ENCODE results near the gene TBPL1. TPM values are rescaled to one million over a fixed set of nuclear protein-coding genes. Genes with fewer than 3 reads are reported as not detected.
"Not testable (repeated sequence)": the region's sequence is repeated elsewhere in the genome, so short reads cannot be mapped to it uniquely, and the experiment has no call there.

The TBPL1 gene
- polyA plus RNA-seq, 2 of the 4 experiments (the other 2 are of a cell fraction), result 22.4 to 41.1 TPM

DNA sequence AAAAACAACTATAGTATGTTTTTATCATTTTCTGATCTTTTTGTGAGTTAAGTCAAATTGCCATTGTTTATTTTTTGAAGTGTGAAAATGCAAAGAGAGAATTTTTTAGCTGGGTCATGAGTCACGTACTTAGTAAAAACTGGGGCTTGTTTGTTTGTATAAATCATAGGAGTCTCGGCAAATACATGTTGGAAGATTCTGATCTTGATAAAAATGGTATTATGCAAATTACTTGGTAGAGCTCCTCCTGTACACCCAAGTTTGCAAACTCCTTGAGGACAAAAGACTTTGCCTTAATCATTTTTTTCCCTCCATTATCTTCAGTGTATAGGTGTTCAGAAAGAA is 25.8 kb downstream of the TBPL1 start:
- peaks cover 30% of the 10 kb centered on the region for H3K4me1 ChIP-seq
- no peaks in the 10 kb centered on the region for H3K9me3 ChIP-seq
- no peak for DNase-seq (ENCODE audit: low read depth in 1 of 2, low spot score in 1 of 2)
- TF ChIP-seq ZFP36 (IDR thresholded peaks at IDR 0.05; ENCODE audit: borderline replicate concordance, partially characterized antibody) (no peak), JUN (IDR thresholded peaks at IDR 0.05) (no peak), NPAS2 (CRISPR knock-in tag; IDR thresholded peaks at IDR 0.05; ENCODE audit: borderline replicate concordance) (no peak), ZSCAN20 (CRISPR knock-in tag; IDR thresholded peaks at IDR 0.05) (no peak), NR3C1 (IDR thresholded peaks at IDR 0.05) (no peak), TP53 (CRISPR knock-in tag; IDR thresholded peaks at IDR 0.05) (no peak), HDAC2 (IDR thresholded peaks at IDR 0.05) (no peak), ESRRA (IDR thresholded peaks at IDR 0.05; ENCODE audit: borderline replicate concordance, low read length) (no peak), RFX5 (IDR thresholded peaks at IDR 0.05) (no peak), HEYL (CRISPR knock-in tag; IDR thresholded peaks at IDR 0.05) (no peak), ZNF302 (CRISPR knock-in tag; IDR thresholded peaks at IDR 0.05) (no peak), HOXB13 (CRISPR knock-in tag; IDR thresholded peaks at IDR 0.05; ENCODE audit: low read depth) (no peak), SMC3 (IDR thresholded peaks at IDR 0.05) (no peak)
- TF ChIP-seq, protein P1, sequence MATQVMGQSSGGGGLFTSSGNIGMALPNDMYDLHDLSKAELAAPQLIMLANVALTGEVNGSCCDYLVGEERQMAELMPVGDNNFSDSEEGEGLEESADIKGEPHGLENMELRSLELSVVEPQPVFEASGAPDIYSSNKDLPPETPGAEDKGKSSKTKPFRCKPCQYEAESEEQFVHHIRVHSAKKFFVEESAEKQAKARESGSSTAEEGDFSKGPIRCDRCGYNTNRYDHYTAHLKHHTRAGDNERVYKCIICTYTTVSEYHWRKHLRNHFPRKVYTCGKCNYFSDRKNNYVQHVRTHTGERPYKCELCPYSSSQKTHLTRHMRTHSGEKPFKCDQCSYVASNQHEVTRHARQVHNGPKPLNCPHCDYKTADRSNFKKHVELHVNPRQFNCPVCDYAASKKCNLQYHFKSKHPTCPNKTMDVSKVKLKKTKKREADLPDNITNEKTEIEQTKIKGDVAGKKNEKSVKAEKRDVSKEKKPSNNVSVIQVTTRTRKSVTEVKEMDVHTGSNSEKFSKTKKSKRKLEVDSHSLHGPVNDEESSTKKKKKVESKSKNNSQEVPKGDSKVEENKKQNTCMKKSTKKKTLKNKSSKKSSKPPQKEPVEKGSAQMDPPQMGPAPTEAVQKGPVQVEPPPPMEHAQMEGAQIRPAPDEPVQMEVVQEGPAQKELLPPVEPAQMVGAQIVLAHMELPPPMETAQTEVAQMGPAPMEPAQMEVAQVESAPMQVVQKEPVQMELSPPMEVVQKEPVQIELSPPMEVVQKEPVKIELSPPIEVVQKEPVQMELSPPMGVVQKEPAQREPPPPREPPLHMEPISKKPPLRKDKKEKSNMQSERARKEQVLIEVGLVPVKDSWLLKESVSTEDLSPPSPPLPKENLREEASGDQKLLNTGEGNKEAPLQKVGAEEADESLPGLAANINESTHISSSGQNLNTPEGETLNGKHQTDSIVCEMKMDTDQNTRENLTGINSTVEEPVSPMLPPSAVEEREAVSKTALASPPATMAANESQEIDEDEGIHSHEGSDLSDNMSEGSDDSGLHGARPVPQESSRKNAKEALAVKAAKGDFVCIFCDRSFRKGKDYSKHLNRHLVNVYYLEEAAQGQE (IDR thresholded peaks at IDR 0.05), result no peak
- no peak overlapping the region for H3K4me3 ChIP-seq
- FAIRE-seq, result no peak
- ChIA-PET POLR2A (no interaction called here), CTCF (interaction anchor here (1.0 to 10.4 kb wide), 3 partner anchors 12 to 84 kb away, joined by 3 to 128 read pairs (median 3); no protein-coding TSS in a partner anchor)
- peak overlapping the region; percentile 28; the same call in 2 of the 3 replicates for H3K4me2 ChIP-seq
- ATAC-seq, result no peak
- WGBS (ENCODE audit: missing lambda C conversion rate), result 23% methylated on average over 2 of the region's 2 CpGs
- H3K27ac ChIP-seq, result no peak overlapping the region

DNA sequence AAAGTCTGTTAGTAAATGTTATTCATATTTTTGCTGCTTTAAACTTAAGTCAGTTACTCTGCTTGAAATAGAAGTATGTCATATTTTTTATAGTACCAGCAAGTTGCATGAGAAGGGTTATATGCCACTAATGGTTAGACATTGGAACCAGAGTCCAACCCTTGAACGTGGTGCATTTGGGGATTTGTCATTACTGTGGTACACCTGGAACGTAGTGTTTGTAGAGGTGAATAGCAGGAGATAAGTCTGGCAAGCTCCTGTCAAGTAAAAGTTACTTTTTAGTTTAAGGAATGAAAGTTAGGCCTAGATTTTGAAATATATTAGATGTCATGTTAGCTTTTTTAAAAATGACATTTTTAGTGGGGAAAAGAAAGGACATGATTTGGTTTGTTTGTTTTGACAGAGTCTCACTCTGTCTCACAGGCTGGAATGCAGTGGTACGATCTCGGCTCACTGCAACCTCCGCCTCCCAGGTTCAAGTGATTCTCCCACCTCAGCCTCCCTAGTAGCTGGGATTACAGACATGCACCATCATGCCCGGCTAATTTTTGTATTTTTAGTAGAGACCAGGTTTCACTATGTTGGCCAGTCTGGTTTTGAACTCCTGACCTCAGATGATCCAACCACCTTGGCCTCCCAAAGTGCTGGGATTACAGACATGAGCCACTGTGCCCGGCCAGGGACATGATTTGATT is 26.4 kb downstream of the TBPL1 start:
- ATAC-seq; POLR2A ChIA-PET; H3K9me3 ChIP-seq; FAIRE-seq; DNase-seq (ENCODE audit: low read depth in 1 of 2, low spot score in 1 of 2); H3K27ac ChIP-seq; H3K4me3 ChIP-seq: not testable (repeated sequence)
- Histone ChIP-seq H3K4me1 (peaks cover 31% of the 10 kb centered on the region), H3K4me2 (peak overlapping the region; percentile 28; the same call in 1 of the 3 replicates)
- WGBS (ENCODE audit: missing lambda C conversion rate), result 76% methylated on average over 7 of the region's 7 CpGs
- CTCF ChIA-PET, result interaction anchor here (1.0 to 10.4 kb wide), 3 partner anchors 11 to 83 kb away, joined by 3 to 128 read pairs (median 3); no protein-coding TSS in a partner anchor

DNA sequence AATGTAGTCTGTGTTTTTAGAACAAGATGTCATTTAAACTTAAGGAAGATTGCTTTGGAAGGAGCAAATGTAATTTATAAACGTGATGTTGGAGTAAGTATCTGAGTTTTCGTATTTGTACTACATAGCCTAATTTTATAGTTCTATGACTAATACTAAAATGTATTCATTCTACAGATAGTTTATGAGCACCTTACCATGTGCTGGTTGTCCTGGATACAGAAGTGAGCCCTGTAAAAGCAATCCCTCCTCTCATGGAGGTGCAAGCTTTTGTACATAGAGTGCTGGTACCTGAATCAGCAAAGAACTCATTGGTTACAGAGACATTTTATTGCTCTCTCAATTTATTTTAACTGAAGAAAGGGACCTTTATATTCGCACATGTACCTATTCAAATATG is 27.1 kb downstream of the TBPL1 start:
- POLR2A ChIA-PET, result no interaction called here
- ATAC-seq (no peak), DNase-seq (ENCODE audit: low read depth in 1 of 2, low spot score in 1 of 2) (no peak), FAIRE-seq (no peak)
- 86% methylated on average over 3 of the region's 3 CpGs for WGBS (ENCODE audit: missing lambda C conversion rate)
- peaks cover 31% of the 10 kb centered on the region for H3K4me1 ChIP-seq
- H3K9me3 ChIP-seq, result no peaks in the 10 kb centered on the region
- TF ChIP-seq SMC3 (IDR thresholded peaks at IDR 0.05), result no peak
- no peak for TF ChIP-seq RNF2 (IDR thresholded peaks at IDR 0.05; ENCODE audit: borderline replicate concordance, low read depth)
- TF ChIP-seq GATA3 (IDR thresholded peaks at IDR 0.05; ENCODE audit: borderline replicate concordance), result no peak
- TF ChIP-seq, protein P2, sequence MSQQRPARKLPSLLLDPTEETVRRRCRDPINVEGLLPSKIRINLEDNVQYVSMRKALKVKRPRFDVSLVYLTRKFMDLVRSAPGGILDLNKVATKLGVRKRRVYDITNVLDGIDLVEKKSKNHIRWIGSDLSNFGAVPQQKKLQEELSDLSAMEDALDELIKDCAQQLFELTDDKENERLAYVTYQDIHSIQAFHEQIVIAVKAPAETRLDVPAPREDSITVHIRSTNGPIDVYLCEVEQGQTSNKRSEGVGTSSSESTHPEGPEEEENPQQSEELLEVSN (IDR thresholded peaks at IDR 0.05; ENCODE audit: borderline replicate concordance, low read depth), result no peak
- TF ChIP-seq CEBPB (IDR thresholded peaks at IDR 0.05), result no peak
- TF ChIP-seq HEYL (CRISPR knock-in tag; IDR thresholded peaks at IDR 0.05), result no peak
- no peak for TF ChIP-seq POLR2AphosphoS2 (conservative IDR thresholded peaks at IDR 0.05; ENCODE audit: low read length)
- no peak for TF ChIP-seq MAFK (IDR thresholded peaks at IDR 0.05; ENCODE audit: partially characterized antibody)
- TF ChIP-seq, protein P3, sequence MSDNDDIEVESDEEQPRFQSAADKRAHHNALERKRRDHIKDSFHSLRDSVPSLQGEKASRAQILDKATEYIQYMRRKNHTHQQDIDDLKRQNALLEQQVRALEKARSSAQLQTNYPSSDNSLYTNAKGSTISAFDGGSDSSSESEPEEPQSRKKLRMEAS (IDR thresholded peaks at IDR 0.05), result no peak
- no peak for TF ChIP-seq TP53 (CRISPR knock-in tag; IDR thresholded peaks at IDR 0.05)
- TF ChIP-seq KDM5A (IDR thresholded peaks at IDR 0.05), result no peak
- no peak for TF ChIP-seq RCOR1 (IDR thresholded peaks at IDR 0.05; ENCODE audit: low read depth, low read length)
- no peak for TF ChIP-seq MAZ (IDR thresholded peaks at IDR 0.05; ENCODE audit: borderline replicate concordance, low read depth, low read length)
- TF ChIP-seq ZFP36 (IDR thresholded peaks at IDR 0.05; ENCODE audit: borderline replicate concordance, partially characterized antibody), result no peak
- TF ChIP-seq EP300 (IDR thresholded peaks at IDR 0.05), result no peak
- no peak for TF ChIP-seq ZC3H11A (IDR thresholded peaks at IDR 0.05)
- H3K27ac ChIP-seq, result no peak overlapping the region
- no peak overlapping the region for H3K4me3 ChIP-seq
- no peak overlapping the region for H3K4me2 ChIP-seq
- CTCF ChIA-PET, result interaction anchor here (10.4 kb wide), 1 partner anchor 83 kb away, joined by 128 read pairs; no protein-coding TSS in a partner anchor
